HepG2 (cell line): ENCODE data around the gene B4GALT5. TPM values are rescaled to one million over a fixed set of nuclear protein-coding genes. Genes with fewer than 3 reads are reported as not detected.

Source experiments
- ARNT2 ChIP-seq: sonication (generic); formaldehyde crosslinking; IDR thresholded peaks from 2 replicates; pipeline ENCODE4 v1.8.0; 2022; ENCODE audit warnings: mild to moderate bottlenecking, low read depth, missing genetic modification reagents, moderate library complexity
- CREBL2 ChIP-seq: sonication (generic); formaldehyde crosslinking; IDR thresholded peaks from 2 replicates; pipeline ENCODE4 v1.8.1; 2023; ENCODE audit warnings: missing genetic modification reagents, mild to moderate bottlenecking, borderline replicate concordance
- FOXO4 ChIP-seq: sonication (generic); formaldehyde crosslinking; conservative IDR thresholded peaks from 2 replicates; pipeline ENCODE4 v1.8.1; 2023; ENCODE audit warnings: missing genetic modification reagents
- HCFC1 ChIP-seq: fragments of 150-350 bp; IDR thresholded peaks from 2 replicates; pipeline ENCODE4 v1.6.1; 2014; ENCODE audit warnings: low read depth, low read length
- KDM5B ChIP-seq: sonication (generic); formaldehyde crosslinking; IDR thresholded peaks from 2 replicates; pipeline ENCODE4 v1.4.0; 2020; ENCODE audit warnings: missing genetic modification reagents, mild to moderate bottlenecking, borderline replicate concordance
- KLF9 ChIP-seq: IDR thresholded peaks from 2 replicates; pipeline ENCODE4 v1.6.1; 2016; ENCODE audit warnings: low read depth
- MAX ChIP-seq: IDR thresholded peaks from 2 replicates; pipeline ENCODE4 v1.6.1; 2012; ENCODE audit warnings: inconsistent platforms
- MXD1 ChIP-seq: sonication (generic); formaldehyde crosslinking; IDR thresholded peaks from 2 replicates; pipeline ENCODE4 v1.4.0; 2020; ENCODE audit warnings: mild to moderate bottlenecking, missing genetic modification reagents
- PAX8 ChIP-seq: sonication (generic); formaldehyde crosslinking; IDR thresholded peaks from 2 replicates; pipeline ENCODE4 v1.8.0; 2022; ENCODE audit warnings: mild to moderate bottlenecking, missing genetic modification reagents, borderline replicate concordance
- ZBTB10 ChIP-seq: sonication (generic); formaldehyde crosslinking; IDR thresholded peaks from 2 replicates; pipeline ENCODE4 v1.4.0; 2020; ENCODE audit warnings: missing genetic modification reagents, borderline replicate concordance
- ZBTB4 ChIP-seq: sonication (generic); formaldehyde crosslinking; IDR thresholded peaks from 2 replicates; pipeline ENCODE4 v1.4.0; 2020; ENCODE audit warnings: missing genetic modification reagents, mild to moderate bottlenecking, borderline replicate concordance
- ZHX1 ChIP-seq: sonication (generic); formaldehyde crosslinking; IDR thresholded peaks from 2 replicates; pipeline ENCODE4 v1.8.1; 2022; ENCODE audit warnings: low read depth, mild to moderate bottlenecking, missing genetic modification reagents
- ZNF740 ChIP-seq: sonication (generic); formaldehyde crosslinking; IDR thresholded peaks from 2 replicates; pipeline ENCODE4 v1.4.0; 2020; ENCODE audit warnings: missing genetic modification reagents
- polyA plus RNA-seq, 8 experiments: library from polyadenylated mRNA; depleted of rRNA in 3 of 8; stranded (reverse) in 7 of 8; unstranded in 1 of 8; fragments of >200 nt; fragmentation: Illumina TruSeq in 4 of 8; extraction: Trizol in 4 of 8; gene quantifications; 2 replicates each; pipeline versions ENCODE4 v1.2.1 to v1.2.3, GENCODE V29; 2011 to 2016; ENCODE audit warnings: low read depth in 4 of 8, missing spikeins in 1 of 8, mixed read lengths in 1 of 8; ENCODE audit not compliant: insufficient read depth in 1 of 8
- total RNA-seq, 5 experiments: library from RNA; depleted of rRNA; stranded (reverse); fragments of >200 nt; fragmentation: Illumina TruSeq; extraction: Trizol; gene quantifications; 2 replicates each; pipeline ENCODE4 v1.2.3, GENCODE V29; 2016; ENCODE audit warnings: low read depth in 1 of 5

Gene B4GALT5
- total and polyA plus RNA-seq, 2 of the 13 experiments (the other 11 are each of a cell fraction or from before 2014, with no cell fraction given): 27.3 to 30.9 TPM

- TF ChIP-seq ZBTB10 (CRISPR knock-in tag) (0 out of 2 replicates have a peak, but pooled peaks have one; percentile 54), MXD1 (CRISPR knock-in tag) (peak; percentile 43; the same call in 1 of the 2 replicates), PAX8 (CRISPR knock-in tag) (no peak; the same call in 1 of the 2 replicates), FOXO4 (0 out of 2 replicates have a peak, but pooled peaks have one; percentile 87), ZHX1 (CRISPR knock-in tag) (no peak), KDM5B (CRISPR knock-in tag) (peak; percentile 69), KLF9 (no peak), ZNF740 (peak; percentile 48; the same call in 1 of the 2 replicates), CREBL2 (CRISPR knock-in tag) (no peak), ZBTB4 (CRISPR knock-in tag) (no peak), ARNT2 (CRISPR knock-in tag) (no peak; the same call in none of the 2 replicates), MAX (peak; percentile 78; the same call in 1 of the 2 replicates), HCFC1 (no peak)
Measured at GRCh38 chr20:49712996-49713752, 504 bp downstream of the B4GALT5 start (continued).
